HG03575 (cell line): ENCODE data around the gene STX11.

Experiments used
- ATAC-seq: cut with Tn5 transposase; IDR thresholded peaks from one replicate; pipeline ENCODE4 v1.9.1; 2021; ENCODE audit not compliant: unreplicated experiment, insufficient number of reproducible peaks, low FRiP score; ENCODE audit errors: extremely low read depth

The STX11 gene

GRCh38 chr6:144139817-144140216, 10.5 kb upstream of the STX11 start:
- no peak for ATAC-seq

- peak; percentile 85 for ATAC-seq
Measured at GRCh38 chr6:144140867-144141266, 9.4 kb upstream of the STX11 start.

GRCh38 chr6:144141470-144141869, 8.8 kb upstream of the STX11 start:
- no peak for ATAC-seq

- no peak for ATAC-seq
Measured at GRCh38 chr6:144143106-144143505, 7.2 kb upstream of the STX11 start.

- ATAC-seq, result no peak
Measured at GRCh38 chr6:144143878-144144277, 6.4 kb upstream of the STX11 start.

GRCh38 chr6:144144996-144145395, 5.3 kb upstream of the STX11 start:
- no peak for ATAC-seq

GRCh38 chr6:144145541-144145940, 4.8 kb upstream of the STX11 start:
- ATAC-seq, result no peak

GRCh38 chr6:144148886-144149285, 1.4 kb upstream of the STX11 start:
- ATAC-seq, result no peak

GRCh38 chr6:144149558-144149893, 791 bp upstream of the STX11 start:
- no peak for ATAC-seq

- peak; percentile 45 for ATAC-seq
Measured at GRCh38 chr6:144150710-144151657, 667 bp downstream of the STX11 start.

GRCh38 chr6:144152334-144152900, 2.1 kb downstream of the STX11 start:
- no peak for ATAC-seq

- no peak for ATAC-seq
Measured at GRCh38 chr6:144153260-144153659, 2.9 kb downstream of the STX11 start.

- ATAC-seq, result no peak
Measured at GRCh38 chr6:144153971-144154370, 3.7 kb downstream of the STX11 start.

GRCh38 chr6:144155529-144155928, 5.2 kb downstream of the STX11 start:
- ATAC-seq, result peak; percentile 71

- no peak for ATAC-seq
Measured at GRCh38 chr6:144156338-144156737, 6.0 kb downstream of the STX11 start.

GRCh38 chr6:144156991-144157390, 6.7 kb downstream of the STX11 start:
- ATAC-seq, result no peak

GRCh38 chr6:144158133-144158532, 7.8 kb downstream of the STX11 start:
- ATAC-seq, result no peak

GRCh38 chr6:144159223-144159622, 8.9 kb downstream of the STX11 start:
- no peak for ATAC-seq

GRCh38 chr6:144159742-144160141, 9.4 kb downstream of the STX11 start:
- ATAC-seq, result no peak

- ATAC-seq, result no peak
Measured at GRCh38 chr6:144160431-144161005, 10.2 kb downstream of the STX11 start.
